HFF-Myc (cell line): Measurements from ENCODE around the gene SPRY4.

Experiments used
- DNase-seq: peaks from one replicate; pipeline ENCODE4 v3.0.0-alpha.2; 2011; ENCODE audit warnings: low read depth; ENCODE audit errors: extremely low read depth
- H3K4me3 ChIP-seq: replicated peaks from 2 replicates; pipeline ENCODE4 v1.5.1; 2011; ENCODE audit warnings: low read depth, mild to moderate bottlenecking, control low read depth, low read length
- TF ChIP-seq, protein P1 (sequence below): IDR thresholded peaks from 2 replicates; pipeline ENCODE4 v1.5.1; 2012; ENCODE audit warnings: mild to moderate bottlenecking, low read depth, low read length, control low read depth; ENCODE audit errors: missing control alignments

The SPRY4 gene

GRCh38 chr5:142310803-142311202 lies 14.0 kb downstream of the SPRY4 start:
- DNase-seq: no peak
- TF ChIP-seq, protein P1, sequence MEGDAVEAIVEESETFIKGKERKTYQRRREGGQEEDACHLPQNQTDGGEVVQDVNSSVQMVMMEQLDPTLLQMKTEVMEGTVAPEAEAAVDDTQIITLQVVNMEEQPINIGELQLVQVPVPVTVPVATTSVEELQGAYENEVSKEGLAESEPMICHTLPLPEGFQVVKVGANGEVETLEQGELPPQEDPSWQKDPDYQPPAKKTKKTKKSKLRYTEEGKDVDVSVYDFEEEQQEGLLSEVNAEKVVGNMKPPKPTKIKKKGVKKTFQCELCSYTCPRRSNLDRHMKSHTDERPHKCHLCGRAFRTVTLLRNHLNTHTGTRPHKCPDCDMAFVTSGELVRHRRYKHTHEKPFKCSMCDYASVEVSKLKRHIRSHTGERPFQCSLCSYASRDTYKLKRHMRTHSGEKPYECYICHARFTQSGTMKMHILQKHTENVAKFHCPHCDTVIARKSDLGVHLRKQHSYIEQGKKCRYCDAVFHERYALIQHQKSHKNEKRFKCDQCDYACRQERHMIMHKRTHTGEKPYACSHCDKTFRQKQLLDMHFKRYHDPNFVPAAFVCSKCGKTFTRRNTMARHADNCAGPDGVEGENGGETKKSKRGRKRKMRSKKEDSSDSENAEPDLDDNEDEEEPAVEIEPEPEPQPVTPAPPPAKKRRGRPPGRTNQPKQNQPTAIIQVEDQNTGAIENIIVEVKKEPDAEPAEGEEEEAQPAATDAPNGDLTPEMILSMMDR: no peak
- no peak overlapping the region for H3K4me3 ChIP-seq

- DNase-seq: no peak
- H3K4me3 ChIP-seq: no peak overlapping the region
- TF ChIP-seq, protein P1: no peak
Measured at GRCh38 chr5:142309747-142310318, 15.0 kb downstream of the SPRY4 start.

GRCh38 chr5:142308358-142308757 lies 16.5 kb downstream of the SPRY4 start:
- TF ChIP-seq, protein P1: no peak
- no peak for DNase-seq
- no peak overlapping the region for H3K4me3 ChIP-seq

- TF ChIP-seq, protein P1: no peak
- no peak for DNase-seq
Measured at GRCh38 chr5:142307146-142307890, 17.5 kb downstream of the SPRY4 start.

GRCh38 chr5:142306077-142306502 lies 18.7 kb downstream of the SPRY4 start:
- TF ChIP-seq, protein P1: no peak
- DNase-seq: no peak
- no peak overlapping the region for H3K4me3 ChIP-seq

More at GRCh38 chr5:142307146-142307890, 17.5 kb downstream of the SPRY4 start:
- H3K4me3 ChIP-seq: no peak overlapping the region

DNA sequence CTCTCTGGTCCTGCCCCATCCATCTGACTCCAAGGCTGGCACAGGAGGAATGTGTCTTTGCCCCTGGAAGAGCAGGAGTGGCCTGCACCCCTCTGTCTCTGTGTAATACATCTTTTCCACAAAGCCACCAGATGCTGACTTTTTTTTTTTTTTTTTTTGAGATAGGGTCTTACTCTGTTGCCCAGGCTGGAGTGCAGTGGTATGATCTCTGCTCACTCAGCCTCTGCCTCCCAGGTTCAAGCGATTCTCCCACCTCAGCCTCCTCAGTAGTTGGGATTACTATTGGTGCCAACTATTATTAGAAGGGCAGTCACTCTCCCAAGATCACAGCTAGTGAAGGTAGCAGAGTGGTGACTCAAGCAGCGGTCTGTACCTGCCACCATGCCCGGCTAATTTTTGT lies 19.6 kb downstream of the SPRY4 start:
- H3K4me3 ChIP-seq: no peak overlapping the region
- no peak for DNase-seq
- TF ChIP-seq, protein P1: no peak
